ENCODE measurements around the gene RBM33. TPM values are rescaled to one million over a fixed set of nuclear protein-coding genes. Genes with fewer than 3 reads are reported as not detected.

Gene RBM33
- total RNA-seq, 1 donor, result 23.7 TPM

- TF ChIP-seq, protein P1, sequence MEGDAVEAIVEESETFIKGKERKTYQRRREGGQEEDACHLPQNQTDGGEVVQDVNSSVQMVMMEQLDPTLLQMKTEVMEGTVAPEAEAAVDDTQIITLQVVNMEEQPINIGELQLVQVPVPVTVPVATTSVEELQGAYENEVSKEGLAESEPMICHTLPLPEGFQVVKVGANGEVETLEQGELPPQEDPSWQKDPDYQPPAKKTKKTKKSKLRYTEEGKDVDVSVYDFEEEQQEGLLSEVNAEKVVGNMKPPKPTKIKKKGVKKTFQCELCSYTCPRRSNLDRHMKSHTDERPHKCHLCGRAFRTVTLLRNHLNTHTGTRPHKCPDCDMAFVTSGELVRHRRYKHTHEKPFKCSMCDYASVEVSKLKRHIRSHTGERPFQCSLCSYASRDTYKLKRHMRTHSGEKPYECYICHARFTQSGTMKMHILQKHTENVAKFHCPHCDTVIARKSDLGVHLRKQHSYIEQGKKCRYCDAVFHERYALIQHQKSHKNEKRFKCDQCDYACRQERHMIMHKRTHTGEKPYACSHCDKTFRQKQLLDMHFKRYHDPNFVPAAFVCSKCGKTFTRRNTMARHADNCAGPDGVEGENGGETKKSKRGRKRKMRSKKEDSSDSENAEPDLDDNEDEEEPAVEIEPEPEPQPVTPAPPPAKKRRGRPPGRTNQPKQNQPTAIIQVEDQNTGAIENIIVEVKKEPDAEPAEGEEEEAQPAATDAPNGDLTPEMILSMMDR (IDR thresholded peaks at IDR 0.05; ENCODE audit: insufficient read depth, low read depth, low read length), result no peak
- no peak for DNase-seq (ENCODE audit: low read depth)
- no peak overlapping the region for H3K4me3 ChIP-seq (ENCODE audit: low read depth, low read length)
These were observed 41.1 kb upstream of the RBM33 start for GRCh38 chr7:155603205-155603857.

GRCh38 chr7:155603858-155604503 is 40.5 kb upstream of the RBM33 start:
- no peak for DNase-seq (ENCODE audit: low read depth)
- H3K4me3 ChIP-seq (ENCODE audit: low read depth, low read length), result no peak overlapping the region
- TF ChIP-seq, protein P1 (IDR thresholded peaks at IDR 0.05; ENCODE audit: insufficient read depth, low read depth, low read length), result no peak

DNA sequence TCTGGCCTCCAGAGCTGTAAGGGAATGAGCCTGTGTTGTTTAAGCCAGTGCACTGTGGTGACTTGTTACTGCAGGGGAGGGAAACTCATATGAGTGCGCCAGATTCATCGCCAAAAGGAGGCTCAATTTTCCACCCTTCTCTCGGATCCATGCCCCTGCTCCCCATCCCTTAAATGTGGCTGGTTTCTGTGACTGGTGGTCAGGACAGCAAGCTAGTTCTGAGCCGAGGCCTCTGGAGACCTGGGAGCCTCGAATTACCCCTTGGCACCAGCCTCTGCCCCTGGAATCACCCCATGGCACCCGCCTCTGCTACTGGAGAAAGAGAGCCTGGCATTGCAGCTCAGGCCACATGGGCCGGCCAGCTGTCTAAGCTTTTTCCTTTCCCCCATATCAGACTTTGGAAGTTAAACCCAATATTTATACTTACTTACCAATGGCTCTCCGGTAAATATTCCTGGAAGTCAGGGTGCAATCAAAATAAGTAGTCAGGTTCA is 39.9 kb upstream of the RBM33 start:
- DNase-seq (ENCODE audit: low read depth), result no peak
- H3K4me3 ChIP-seq (ENCODE audit: low read depth, low read length), result no peak overlapping the region
- TF ChIP-seq, protein P1 (IDR thresholded peaks at IDR 0.05; ENCODE audit: insufficient read depth, low read depth, low read length), result no peak

- DNase-seq (ENCODE audit: low read depth), result no peak
- H3K4me3 ChIP-seq (ENCODE audit: low read depth, low read length), result no peak overlapping the region
- TF ChIP-seq, protein P1 (IDR thresholded peaks at IDR 0.05; ENCODE audit: insufficient read depth, low read depth, low read length), result no peak
These were observed 35.3 kb upstream of the RBM33 start for GRCh38 chr7:155609185-155609584.

GRCh38 chr7:155610633-155611193 is 33.7 kb upstream of the RBM33 start:
- no peak for DNase-seq (ENCODE audit: low read depth)
- TF ChIP-seq, protein P1 (IDR thresholded peaks at IDR 0.05; ENCODE audit: insufficient read depth, low read depth, low read length), result no peak

DNA sequence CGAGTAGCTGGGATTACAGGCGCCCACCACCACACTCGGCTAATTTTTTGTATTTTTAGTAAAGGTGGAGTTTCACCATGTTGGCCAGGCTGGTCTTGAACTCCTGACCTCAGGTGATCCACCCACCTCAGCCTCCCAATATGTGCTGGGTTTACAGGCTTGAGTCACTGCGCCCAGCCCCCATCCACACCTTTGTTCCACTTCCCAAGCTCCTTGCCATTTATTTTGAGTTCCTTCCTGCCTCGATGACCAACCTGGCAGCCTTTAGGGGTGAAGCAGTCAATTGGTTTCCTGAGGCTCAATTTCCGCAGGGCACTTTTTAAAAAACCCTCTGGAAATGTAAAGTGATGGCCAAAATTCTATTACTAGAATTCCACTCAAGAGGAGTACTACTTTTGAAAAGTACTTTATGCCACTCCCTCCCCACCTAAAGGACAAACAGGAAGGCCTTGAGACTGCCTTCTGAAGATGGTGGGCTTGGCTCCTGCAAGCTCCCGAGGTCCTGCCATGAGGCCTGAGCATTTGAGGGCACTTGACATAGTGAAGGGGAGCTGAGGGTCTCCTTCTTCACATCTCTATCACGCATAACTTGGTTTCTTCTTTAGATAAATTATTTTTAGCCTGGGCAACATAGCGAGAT is 32.5 kb upstream of the RBM33 start:
- TF ChIP-seq, protein P1 (IDR thresholded peaks at IDR 0.05; ENCODE audit: insufficient read depth, low read depth, low read length), result no peak
- DNase-seq (ENCODE audit: low read depth), result no peak
- H3K4me3 ChIP-seq (ENCODE audit: low read depth, low read length), result no peak overlapping the region

More at GRCh38 chr7:155610633-155611193, 33.7 kb upstream of the RBM33 start:
- no peak overlapping the region for H3K4me3 ChIP-seq (ENCODE audit: low read depth, low read length)

Measured in fibroblast of villous mesenchyme (primary cell).